ENCODE data around the gene SPRY4. TPM values are rescaled to one million over a fixed set of nuclear protein-coding genes. Genes with fewer than 3 reads are reported as not detected.
"Not testable (repeated sequence)": the region's sequence is repeated elsewhere in the genome, so short reads cannot be mapped to it uniquely, and the experiment has no call there.

SPRY4 gene
- 1 to 10 TPM; 2.6 to 3.3 (median 3.0) TPM for total RNA-seq

- peaks cover 26% of the 10 kb centered on the region for H3K4me1 Mint-ChIP-seq (ENCODE audit: low read depth)
- peak; percentile 75 for DNase-seq
- H3K9me3 Mint-ChIP-seq, result no peaks in the 10 kb centered on the region
- no peaks in the 10 kb centered on the region for H3K36me3 Mint-ChIP-seq (ENCODE audit: insufficient read depth)
- peak; percentile 85 to 89 for ATAC-seq
- peak within 1 kb of the TSS; percentile 85 for H3K4me3 Mint-ChIP-seq
- H3K27me3 Mint-ChIP-seq (ENCODE audit: low read depth), result peaks cover 58% of the 10 kb centered on the region
Measured at GRCh38 chr5:142324871-142325724, at the start of gene SPRY4. SPRY4 (minus strand) TSS chr5:142325021; CDS start chr5:142315108, 9,913 bp downstream.

- ATAC-seq (no peak), DNase-seq (no peak)
- Mint-ChIP-seq H3K36me3 (ENCODE audit: insufficient read depth) (no peaks in the 10 kb centered on the region), H3K4me3 (no peak overlapping the region), H3K9me3 (no peaks in the 10 kb centered on the region), H3K27me3 (ENCODE audit: low read depth) (no peaks in the 10 kb centered on the region), H3K4me1 (ENCODE audit: low read depth) (peaks cover 7% of the 10 kb centered on the region)
Measured at GRCh38 chr5:142368529-142368928, 43.7 kb upstream of the SPRY4 start.

- ATAC-seq, result no peak
- H3K4me3 Mint-ChIP-seq, result no peak overlapping the region
Measured at GRCh38 chr5:142366007-142366406, 41.2 kb upstream of the SPRY4 start.

GRCh38 chr5:142364251-142365145 lies 39.7 kb upstream of the SPRY4 start:
- Mint-ChIP-seq H3K36me3 (ENCODE audit: insufficient read depth) (no peaks in the 10 kb centered on the region), H3K4me1 (ENCODE audit: low read depth) (peaks cover 21% of the 10 kb centered on the region), H3K4me3 (no peak overlapping the region), H3K9me3 (no peaks in the 10 kb centered on the region), H3K27me3 (ENCODE audit: low read depth) (no peaks in the 10 kb centered on the region)
- DNase-seq (no peak), ATAC-seq (no peak)

More at GRCh38 chr5:142366007-142366406, 41.2 kb upstream of the SPRY4 start:
- H3K4me1 Mint-ChIP-seq (ENCODE audit: low read depth), result peaks cover 7% of the 10 kb centered on the region
- H3K36me3 Mint-ChIP-seq (ENCODE audit: insufficient read depth), result no peaks in the 10 kb centered on the region
- DNase-seq, result no peak
- no peaks in the 10 kb centered on the region for H3K9me3 Mint-ChIP-seq
- H3K27me3 Mint-ChIP-seq (ENCODE audit: low read depth), result no peaks in the 10 kb centered on the region

GRCh38 chr5:142363619-142363963 lies 38.8 kb upstream of the SPRY4 start:
- no peaks in the 10 kb centered on the region for H3K9me3 Mint-ChIP-seq
- ATAC-seq, result no peak
- H3K4me1 Mint-ChIP-seq (ENCODE audit: low read depth), result peaks cover 24% of the 10 kb centered on the region

GRCh38 chr5:142362193-142362592 lies 37.4 kb upstream of the SPRY4 start:
- DNase-seq; H3K9me3 Mint-ChIP-seq; ATAC-seq; H3K4me3 Mint-ChIP-seq; H3K27me3 Mint-ChIP-seq (ENCODE audit: low read depth); H3K36me3 Mint-ChIP-seq (ENCODE audit: insufficient read depth): not testable (repeated sequence)
- peaks cover 35% of the 10 kb centered on the region for H3K4me1 Mint-ChIP-seq (ENCODE audit: low read depth)

More at GRCh38 chr5:142363619-142363963, 38.8 kb upstream of the SPRY4 start:
- H3K4me3 Mint-ChIP-seq, result no peak overlapping the region
- H3K27me3 Mint-ChIP-seq (ENCODE audit: low read depth), result no peaks in the 10 kb centered on the region
- no peaks in the 10 kb centered on the region for H3K36me3 Mint-ChIP-seq (ENCODE audit: insufficient read depth)
- DNase-seq, result no peak

GRCh38 chr5:142360607-142361120 lies 35.8 kb upstream of the SPRY4 start:
- ATAC-seq (no peak), DNase-seq (no peak)
- no peak overlapping the region for H3K4me3 Mint-ChIP-seq
- no peaks in the 10 kb centered on the region for H3K36me3 Mint-ChIP-seq (ENCODE audit: insufficient read depth)
- peaks cover 40% of the 10 kb centered on the region for H3K4me1 Mint-ChIP-seq (ENCODE audit: low read depth)
- no peaks in the 10 kb centered on the region for H3K27me3 Mint-ChIP-seq (ENCODE audit: low read depth)
- no peaks in the 10 kb centered on the region for H3K9me3 Mint-ChIP-seq

- ATAC-seq (no peak), DNase-seq (no peak)
- peaks cover 41% of the 10 kb centered on the region for H3K4me1 Mint-ChIP-seq (ENCODE audit: low read depth)
- H3K36me3 Mint-ChIP-seq (ENCODE audit: insufficient read depth), result no peaks in the 10 kb centered on the region
- no peaks in the 10 kb centered on the region for H3K27me3 Mint-ChIP-seq (ENCODE audit: low read depth)
- no peak overlapping the region for H3K4me3 Mint-ChIP-seq
- H3K9me3 Mint-ChIP-seq, result no peaks in the 10 kb centered on the region
Measured at GRCh38 chr5:142360051-142360498, 35.3 kb upstream of the SPRY4 start.

GRCh38 chr5:142358648-142359047 lies 33.8 kb upstream of the SPRY4 start:
- H3K9me3 Mint-ChIP-seq, result no peaks in the 10 kb centered on the region
- H3K36me3 Mint-ChIP-seq (ENCODE audit: insufficient read depth), result no peaks in the 10 kb centered on the region
- no peak for DNase-seq
- ATAC-seq, result no peak
- peaks cover 41% of the 10 kb centered on the region for H3K4me1 Mint-ChIP-seq (ENCODE audit: low read depth)
- no peak overlapping the region for H3K4me3 Mint-ChIP-seq
- H3K27me3 Mint-ChIP-seq (ENCODE audit: low read depth), result no peaks in the 10 kb centered on the region

- no peaks in the 10 kb centered on the region for H3K36me3 Mint-ChIP-seq (ENCODE audit: insufficient read depth)
- DNase-seq (no peak), ATAC-seq (no peak)
- no peaks in the 10 kb centered on the region for H3K27me3 Mint-ChIP-seq (ENCODE audit: low read depth)
- H3K9me3 Mint-ChIP-seq, result no peaks in the 10 kb centered on the region
- peak overlapping the region; percentile 76 for H3K4me3 Mint-ChIP-seq
- peaks cover 41% of the 10 kb centered on the region for H3K4me1 Mint-ChIP-seq (ENCODE audit: low read depth)
Measured at GRCh38 chr5:142358121-142358520, 33.3 kb upstream of the SPRY4 start.

- H3K4me1 Mint-ChIP-seq (ENCODE audit: low read depth), result peaks cover 43% of the 10 kb centered on the region
- H3K9me3 Mint-ChIP-seq, result no peaks in the 10 kb centered on the region
- DNase-seq (no peak), ATAC-seq (no peak)
- no peaks in the 10 kb centered on the region for H3K27me3 Mint-ChIP-seq (ENCODE audit: low read depth)
- no peaks in the 10 kb centered on the region for H3K36me3 Mint-ChIP-seq (ENCODE audit: insufficient read depth)
- H3K4me3 Mint-ChIP-seq, result peak overlapping the region; percentile 76
Measured at GRCh38 chr5:142357469-142358090, 32.8 kb upstream of the SPRY4 start.

GRCh38 chr5:142356716-142357468 lies 32.1 kb upstream of the SPRY4 start:
- ATAC-seq (peak; percentile 88 to 90), DNase-seq (peak; percentile 91)
- H3K4me1 Mint-ChIP-seq (ENCODE audit: low read depth), result peaks cover 43% of the 10 kb centered on the region
- H3K9me3 Mint-ChIP-seq, result no peaks in the 10 kb centered on the region
- H3K27me3 Mint-ChIP-seq (ENCODE audit: low read depth), result no peaks in the 10 kb centered on the region
- H3K36me3 Mint-ChIP-seq (ENCODE audit: insufficient read depth), result no peaks in the 10 kb centered on the region
- H3K4me3 Mint-ChIP-seq, result peak overlapping the region; percentile 79

GRCh38 chr5:142356349-142356715 lies 31.5 kb upstream of the SPRY4 start:
- H3K9me3 Mint-ChIP-seq, result no peaks in the 10 kb centered on the region

More at GRCh38 chr5:142356349-142356715, 31.5 kb upstream of the SPRY4 start:
- Mint-ChIP-seq H3K4me1 (ENCODE audit: low read depth) (peaks cover 43% of the 10 kb centered on the region), H3K27me3 (ENCODE audit: low read depth) (no peaks in the 10 kb centered on the region), H3K4me3 (peak overlapping the region; percentile 79), H3K36me3 (ENCODE audit: insufficient read depth) (no peaks in the 10 kb centered on the region)
- ATAC-seq (no peak), DNase-seq (no peak)
